IMR-90 (cell line): ENCODE results near the gene VDR.

ENCODE experiments used
- BHLHE40 ChIP-seq: fragments of 150-350 bp; IDR thresholded peaks from 2 replicates; pipeline ENCODE4 v1.6.1; 2016; ENCODE audit warnings: mild to moderate bottlenecking, low read depth, low read length
- CEBPB ChIP-seq: IDR thresholded peaks from 2 replicates; pipeline ENCODE4 v1.6.1; 2012; ENCODE audit warnings: low read depth, low read length, improper control_type of control experiment
- CTCF ChIP-seq: conservative IDR thresholded peaks from 2 replicates; pipeline ENCODE4 v1.5.1; 2012; ENCODE audit warnings: mild to moderate bottlenecking, low read depth, low read length, improper control_type of control experiment
- ELK1 ChIP-seq: fragments of 150-350 bp; IDR thresholded peaks from 2 replicates; pipeline ENCODE4 v1.6.1; 2016; ENCODE audit warnings: low read depth, mild to moderate bottlenecking, low read length, moderate library complexity, borderline replicate concordance
- FOS ChIP-seq: fragments of 150-350 bp; IDR thresholded peaks from 2 replicates; pipeline ENCODE4 v1.6.1; 2016; ENCODE audit warnings: low read depth, low read length
- MAFK ChIP-seq: IDR thresholded peaks from 2 replicates; pipeline ENCODE4 v1.6.1; 2012; ENCODE audit warnings: low read depth, low read length, improper control_type of control experiment
- MXI1 ChIP-seq: IDR thresholded peaks from 2 replicates; pipeline ENCODE4 v1.6.1; 2012; ENCODE audit warnings: low read depth, mild to moderate bottlenecking, low read length, moderate library complexity, borderline replicate concordance
- NFE2L2 ChIP-seq: fragments of 150-350 bp; IDR thresholded peaks from 2 replicates; pipeline ENCODE4 v1.6.1; 2016; ENCODE audit warnings: low read depth, mild to moderate bottlenecking, low read length
- POLR2A ChIP-seq: IDR thresholded peaks from 2 replicates; pipeline ENCODE4 v1.6.1; 2012; ENCODE audit warnings: mild to moderate bottlenecking, low read depth, low read length
- RAD21 ChIP-seq: IDR thresholded peaks from 2 replicates; pipeline ENCODE4 v1.6.1; 2012; ENCODE audit warnings: low read length, improper control_type of control experiment
- RCOR1 ChIP-seq: IDR thresholded peaks from 2 replicates; pipeline ENCODE4 v1.6.1; 2012; ENCODE audit warnings: mild to moderate bottlenecking, low read length, improper control_type of control experiment; ENCODE audit not compliant: insufficient replicate concordance
- RFX5 ChIP-seq: IDR thresholded peaks from 2 replicates; pipeline ENCODE4 v1.8.0; 2012; ENCODE audit warnings: low read depth, mild to moderate bottlenecking, low read length, moderate library complexity
- SMC3 ChIP-seq: fragments of 150-350 bp; IDR thresholded peaks from 2 replicates; pipeline ENCODE4 v1.6.1; 2016; ENCODE audit warnings: low read depth, mild to moderate bottlenecking, antibody characterized with exemption, low read length, moderate library complexity
- USF2 ChIP-seq: fragments of 150-350 bp; IDR thresholded peaks from 2 replicates; pipeline ENCODE4 v1.6.1; 2017; ENCODE audit warnings: mild to moderate bottlenecking, antibody characterized with exemption, low read length, low read depth

GRCh38 chr12:47811581-47812484 lies 93.0 kb downstream of the VDR start:
- TF ChIP-seq CTCF, result no peak
- TF ChIP-seq RCOR1, result no peak
- TF ChIP-seq RFX5, result no peak
- TF ChIP-seq MAFK, result no peak
- no peak for TF ChIP-seq USF2
- no peak for TF ChIP-seq CEBPB
- 0 out of 2 replicates have a peak, but pooled peaks have one; percentile 2 for TF ChIP-seq FOS
- peak; percentile 40; the same call in 1 of the 2 replicates for TF ChIP-seq POLR2A
- TF ChIP-seq RAD21, result no peak
- TF ChIP-seq ELK1, result no peak
- no peak for TF ChIP-seq SMC3
- no peak for TF ChIP-seq NFE2L2
- no peak for TF ChIP-seq MXI1
- no peak for TF ChIP-seq BHLHE40
